SK-N-MC (cell line): Measurements from ENCODE around the gene ABL2.

Experiments used
- DNase-seq: peaks from one replicate; pipeline ENCODE4 v3.0.0-alpha.2; 2011; ENCODE audit warnings: low read depth, low spot score
- H3K27ac ChIP-seq: fragments of 200-600 bp; sonication (generic); 2 replicates; pipeline ENCODE4 v1.5.1; 2016; ENCODE audit warnings: mixed run types
- H3K36me3 ChIP-seq: fragments of 200-600 bp; sonication (generic); 2 replicates; pipeline ENCODE4 v1.6.1; 2017; ENCODE audit warnings: antibody characterized with exemption, low read length, mixed read lengths; ENCODE audit not compliant: insufficient read depth
- H3K4me3 ChIP-seq: fragments of 200-600 bp; sonication (generic); 2 replicates; pipeline ENCODE4 v1.5.1; 2016
- H3K9ac ChIP-seq: fragments of 200-600 bp; sonication (generic); 2 replicates; pipeline ENCODE4 v1.8.0; 2017; ENCODE audit warnings: mixed run types, mixed read lengths; ENCODE audit not compliant: insufficient read length
- H3K9me3 ChIP-seq: fragments of 200-600 bp; sonication (generic); 2 replicates; pipeline ENCODE4 v1.6.1; 2017; ENCODE audit warnings: low read depth, mild to moderate bottlenecking, antibody characterized with exemption, low read length, moderate library complexity, mixed read lengths
- EZH2 ChIP-seq: fragments of 200-600 bp; sonication (generic); IDR thresholded peaks from one replicate; pipeline ENCODE4 v1.6.1; 2017; ENCODE audit warnings: antibody characterized with exemption
- FOXP2 ChIP-seq: optimal IDR thresholded peaks from 2 replicates; pipeline ENCODE3; 2011; ENCODE audit warnings: mild to moderate bottlenecking, moderate library complexity; ENCODE audit not compliant: insufficient read depth; ENCODE audit errors: extremely low read length, control extremely low read depth
- POLR2AphosphoS5 ChIP-seq: IDR thresholded peaks from 2 replicates; pipeline ENCODE4 v1.6.1; 2012; ENCODE audit warnings: mild to moderate bottlenecking, low read depth, low read length, borderline replicate concordance

ABL2 gene

DNA sequence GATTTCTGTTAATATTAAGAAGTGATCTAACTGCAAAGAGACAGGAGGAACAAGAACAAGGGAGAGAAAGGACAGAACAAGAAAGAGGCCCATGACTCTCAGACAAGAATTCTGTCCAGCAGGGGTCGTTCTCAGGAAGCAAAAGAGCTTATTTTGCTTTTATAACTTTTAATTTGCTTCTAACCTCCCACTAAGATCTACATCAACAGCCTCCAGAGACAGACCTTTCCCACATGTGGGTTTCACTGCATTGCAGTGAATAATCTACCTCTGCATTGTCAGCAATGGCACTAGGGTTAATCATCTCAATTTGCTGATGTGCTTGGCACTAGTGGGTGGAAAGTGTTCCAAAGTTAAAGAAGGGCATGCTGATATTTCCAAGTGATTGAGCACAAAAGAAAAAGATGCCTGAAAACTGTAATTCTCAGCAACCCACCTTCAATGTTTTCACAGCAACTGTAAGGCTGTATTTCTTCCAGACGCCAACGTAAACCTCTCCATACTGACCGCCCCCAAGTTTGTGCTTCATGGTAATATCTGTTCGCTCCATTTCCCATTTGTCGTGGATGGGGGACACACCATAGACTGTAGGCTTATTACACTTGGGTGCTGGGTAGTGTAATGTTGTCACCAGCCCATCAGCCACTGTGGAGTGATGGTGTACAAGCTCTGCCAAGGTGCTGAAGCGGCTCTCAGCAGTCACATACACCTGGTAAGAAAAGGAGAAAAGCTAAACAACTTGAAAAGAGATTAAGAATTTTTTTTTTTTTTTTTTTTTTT is 108.1 kb downstream of the ABL2 start:
- Histone ChIP-seq H3K27ac (no peak overlapping the region), H3K4me3 (no peak overlapping the region), H3K9me3 (no peaks in the 10 kb centered on the region), H3K9ac (no peak overlapping the region), H3K36me3 (peaks cover 29% of the 10 kb centered on the region)
- TF ChIP-seq EZH2: no peak
- no peak for TF ChIP-seq FOXP2
- no peak for TF ChIP-seq POLR2AphosphoS5
- DNase-seq: no peak

DNA sequence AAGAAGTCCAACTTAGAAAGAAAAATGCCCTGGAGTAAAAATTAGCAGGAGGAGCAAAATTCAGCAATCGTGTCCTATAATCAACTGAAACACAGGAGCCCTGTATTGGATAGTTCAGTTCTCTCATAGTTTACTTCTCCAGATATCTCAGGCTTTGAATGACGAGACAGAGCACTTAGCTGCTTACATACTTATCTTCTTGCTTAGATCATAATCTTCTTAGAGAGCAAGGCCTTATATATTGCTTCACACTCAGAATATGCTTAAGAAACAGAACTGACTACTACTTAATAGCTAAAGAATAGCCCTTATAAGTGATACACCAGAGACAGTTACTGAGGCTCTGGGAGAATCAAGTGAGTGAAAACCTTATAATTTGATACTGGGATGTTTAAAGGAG is 108.7 kb downstream of the ABL2 start:
- no peak for TF ChIP-seq EZH2
- no peak for TF ChIP-seq FOXP2
- no peak for TF ChIP-seq POLR2AphosphoS5
- H3K36me3 ChIP-seq: peaks cover 29% of the 10 kb centered on the region
- H3K9me3 ChIP-seq: no peaks in the 10 kb centered on the region
- H3K9ac ChIP-seq: no peak overlapping the region
- no peak overlapping the region for H3K27ac ChIP-seq
- DNase-seq: no peak
- H3K4me3 ChIP-seq: no peak overlapping the region

DNA sequence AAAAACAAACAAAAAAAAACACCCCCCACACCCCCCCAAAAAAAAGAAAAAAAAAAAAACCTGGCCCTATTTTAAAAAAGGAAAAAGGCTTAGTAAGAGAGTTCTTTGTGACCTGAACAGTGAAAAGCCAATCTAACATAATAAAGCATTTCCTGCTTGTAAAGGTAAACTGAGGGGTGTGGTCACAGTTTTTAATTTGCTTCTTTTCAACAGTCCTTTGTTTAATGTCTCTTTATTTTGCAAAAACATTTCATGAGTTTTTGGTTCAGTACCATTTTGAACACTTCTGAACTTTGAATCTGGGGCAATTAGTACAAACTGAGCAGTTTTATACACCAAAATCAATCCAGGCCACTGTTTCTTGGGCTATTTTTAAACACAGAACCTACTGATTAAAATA is 110.0 kb downstream of the ABL2 start:
- Histone ChIP-seq H3K9me3 (no peaks in the 10 kb centered on the region), H3K36me3 (peaks cover 29% of the 10 kb centered on the region), H3K27ac (no peak overlapping the region), H3K4me3 (no peak overlapping the region), H3K9ac (no peak overlapping the region)
- TF ChIP-seq POLR2AphosphoS5: no peak
- no peak for TF ChIP-seq EZH2
- TF ChIP-seq FOXP2: no peak
- no peak for DNase-seq

DNA sequence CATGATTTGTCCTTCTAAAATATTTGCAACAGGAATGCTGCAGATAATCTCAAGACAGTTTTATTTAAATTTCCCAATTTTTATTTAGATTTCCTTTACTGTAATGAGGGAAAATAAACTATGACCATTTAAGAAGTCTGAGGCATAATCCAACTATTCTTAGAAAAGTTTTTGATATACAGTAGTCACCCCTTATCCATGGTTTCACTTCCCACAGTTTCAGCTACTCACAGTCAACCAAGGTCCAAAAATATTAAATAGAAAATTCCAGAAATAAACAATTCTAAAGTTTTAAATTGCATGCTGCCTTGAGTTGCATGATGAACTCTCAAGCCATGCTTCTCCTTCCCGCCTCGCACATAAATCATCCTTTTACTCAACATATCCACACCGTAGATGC is 114.3 kb downstream of the ABL2 start:
- Histone ChIP-seq H3K36me3 (peaks cover 28% of the 10 kb centered on the region), H3K27ac (no peak overlapping the region)

DNA sequence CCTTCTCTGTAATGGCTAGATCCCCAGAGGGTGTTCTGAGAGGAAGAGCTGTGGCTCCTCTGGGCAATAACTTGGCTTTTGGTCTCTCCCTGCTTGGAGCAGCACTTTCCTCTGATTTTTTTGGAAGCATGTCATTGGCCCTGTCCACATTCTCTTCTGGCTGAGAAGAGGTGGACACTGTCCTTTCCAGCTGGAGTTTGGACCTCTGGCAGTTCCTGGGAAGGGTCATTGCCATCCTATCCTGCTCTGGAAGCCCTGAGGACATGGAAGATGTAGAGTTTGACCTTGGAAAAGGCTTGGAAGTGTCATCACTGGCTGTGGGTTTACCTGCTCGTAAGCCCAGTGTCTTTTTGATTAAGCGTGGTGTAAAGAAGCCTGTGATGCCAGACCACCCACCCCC is 120.8 kb downstream of the ABL2 start:
- Histone ChIP-seq H3K9ac (no peak overlapping the region), H3K9me3 (no peaks in the 10 kb centered on the region), H3K27ac (no peak overlapping the region), H3K36me3 (peaks cover 28% of the 10 kb centered on the region), H3K4me3 (no peak overlapping the region)
- no peak for DNase-seq
- no peak for TF ChIP-seq FOXP2
- no peak for TF ChIP-seq EZH2
- no peak for TF ChIP-seq POLR2AphosphoS5

More for the DNA sequence above, 114.3 kb downstream of the ABL2 start:
- H3K9ac ChIP-seq: no peak overlapping the region
- TF ChIP-seq EZH2 (no peak), POLR2AphosphoS5 (no peak)
- H3K9me3 ChIP-seq: no peaks in the 10 kb centered on the region
- DNase-seq: no peak
- H3K4me3 ChIP-seq: no peak overlapping the region

DNA sequence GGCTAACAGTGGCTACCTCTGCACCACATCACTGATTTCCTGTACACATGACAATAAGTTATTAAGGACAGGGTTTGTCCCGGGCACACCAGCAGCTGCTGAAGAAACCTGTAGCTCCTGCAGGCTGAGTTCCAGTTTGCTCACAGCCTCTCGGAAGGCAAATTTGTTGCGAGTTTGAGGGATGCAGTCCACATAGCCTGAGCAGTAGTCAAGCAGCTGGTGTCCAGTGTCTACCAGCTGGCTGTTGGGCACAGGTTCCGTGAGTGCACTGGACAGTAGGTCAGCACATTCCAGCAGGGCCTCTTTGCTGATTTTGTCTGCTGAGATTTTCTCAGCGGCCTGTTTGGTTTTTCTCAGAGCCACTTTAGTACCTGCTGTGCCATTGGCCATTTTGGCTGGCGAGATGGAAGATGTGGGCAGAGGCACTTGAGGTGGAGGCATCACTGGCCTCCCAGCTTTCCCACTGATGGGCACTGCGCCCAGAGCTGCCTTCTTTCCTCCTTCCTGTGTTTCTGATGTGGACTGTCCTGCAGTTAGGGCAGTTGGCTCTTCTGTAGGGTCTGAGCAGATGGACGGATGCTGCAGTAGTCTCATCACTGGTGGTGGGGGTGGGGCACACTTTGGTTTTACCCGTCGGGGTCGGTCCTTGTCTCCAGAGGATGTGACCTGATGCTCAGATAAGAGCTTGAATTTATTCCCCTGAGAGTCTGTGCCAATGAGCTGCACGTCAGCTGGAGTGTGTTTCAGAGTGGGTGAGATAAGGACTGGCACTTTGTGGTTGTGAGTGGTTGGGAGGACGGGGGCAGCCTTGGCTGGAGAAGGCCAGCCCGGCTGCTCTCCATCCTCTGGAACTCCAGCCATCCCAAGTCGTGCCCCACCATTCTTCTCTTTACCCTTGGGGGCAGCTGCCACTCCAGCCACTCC is 121.5 kb downstream of the ABL2 start:
- Histone ChIP-seq H3K27ac (no peak overlapping the region), H3K9me3 (no peaks in the 10 kb centered on the region), H3K4me3 (no peak overlapping the region), H3K36me3 (peaks cover 28% of the 10 kb centered on the region), H3K9ac (no peak overlapping the region)
- no peak for DNase-seq
- TF ChIP-seq POLR2AphosphoS5: no peak
- TF ChIP-seq FOXP2: no peak
- no peak for TF ChIP-seq EZH2

DNA sequence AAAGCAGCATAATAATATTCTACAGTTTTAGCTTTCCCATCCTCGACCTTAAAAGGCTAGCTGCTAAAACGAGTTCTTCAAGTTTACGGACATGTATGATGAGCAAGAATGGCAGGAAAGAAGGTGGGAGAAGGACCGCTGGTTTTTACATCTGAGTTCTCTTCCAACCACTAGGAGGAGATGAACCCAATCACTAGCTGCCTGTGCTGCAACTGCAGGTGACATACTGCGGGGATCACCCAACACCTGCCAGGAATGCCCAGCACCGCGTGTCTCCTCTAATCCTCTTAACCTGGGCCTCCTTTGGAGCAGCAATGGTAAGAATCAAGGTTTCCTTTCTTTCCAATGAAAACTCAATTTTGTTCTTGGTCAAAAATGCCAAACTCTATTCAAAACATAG is 124.1 kb downstream of the ABL2 start:
- no peak overlapping the region for H3K9ac ChIP-seq
- TF ChIP-seq EZH2: no peak
- no peak for TF ChIP-seq FOXP2
- TF ChIP-seq POLR2AphosphoS5: no peak
- no peak overlapping the region for H3K4me3 ChIP-seq
- peaks cover 22% of the 10 kb centered on the region for H3K36me3 ChIP-seq
- H3K9me3 ChIP-seq: no peaks in the 10 kb centered on the region
- H3K27ac ChIP-seq: no peak overlapping the region
- DNase-seq: no peak

DNA sequence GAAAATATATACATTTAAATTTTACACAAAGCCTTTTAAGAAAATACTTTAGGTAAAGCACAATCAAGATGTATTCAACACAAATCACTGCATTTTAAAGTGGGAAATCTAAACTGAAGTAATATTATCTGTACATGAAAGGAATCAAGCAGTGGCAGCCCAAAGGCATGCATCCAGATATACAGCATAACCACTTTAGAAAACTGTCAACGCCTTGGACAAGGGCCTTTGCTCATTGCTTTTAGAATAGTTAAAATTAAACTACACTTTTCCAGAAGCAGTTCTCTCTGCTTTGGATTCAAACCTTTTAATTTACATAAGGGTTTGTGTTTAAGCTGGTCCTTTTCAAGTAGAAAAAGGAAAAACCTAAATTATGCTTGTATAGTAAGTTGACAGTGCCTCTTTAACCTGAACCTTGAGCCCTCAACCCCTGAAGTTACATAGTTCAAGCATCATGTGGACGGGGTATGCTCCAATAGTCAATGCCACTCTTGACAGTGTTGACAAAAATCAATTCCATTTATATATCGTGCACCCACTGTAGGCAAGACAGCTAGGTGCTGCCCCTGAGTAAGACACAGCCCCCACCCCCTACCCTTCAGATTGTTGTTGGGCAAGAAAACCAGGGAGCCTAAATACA is 124.7 kb downstream of the ABL2 start:
- no peak for DNase-seq
- Histone ChIP-seq H3K9me3 (no peaks in the 10 kb centered on the region), H3K27ac (no peak overlapping the region), H3K9ac (no peak overlapping the region), H3K36me3 (peaks cover 16% of the 10 kb centered on the region; the same call in 1 of the 2 replicates), H3K4me3 (no peak overlapping the region)
- no peak for TF ChIP-seq FOXP2
- TF ChIP-seq POLR2AphosphoS5: no peak
- no peak for TF ChIP-seq EZH2
